Heart right ventricle (tissue), 16 donors: ENCODE measurements around the gene MMP19. TPM values are rescaled to one million over a fixed set of nuclear protein-coding genes. Genes with fewer than 3 reads are reported as not detected.

ENCODE experiments used
- ATAC-seq, 8 donors: fragments of 200-7000 bp; cut with Tn5 transposase; one replicate each; pipeline ENCODE4 v1.9.1; 2020; ENCODE audit warnings: mild to moderate bottlenecking in 8 of 8, moderate library complexity in 8 of 8, moderate number of reproducible peaks in 1 of 8
- DNase-seq, 2 donors: peaks; one replicate each; pipeline ENCODE4 v3.0.0-alpha.2; 2020
- H3K27ac ChIP-seq, 10 donors: fragments of 200-600 bp; sonication (generic) in 2 of 10; one replicate each; pipeline versions ENCODE4 v1.5.0 to v1.8.0; 2020 to 2022; ENCODE audit warnings: mild to moderate bottlenecking in 3 of 10
- H3K27me3 ChIP-seq, 7 donors: fragments of 200-600 bp; one replicate each; pipeline ENCODE4 v1.8.0; 2021 to 2022; ENCODE audit warnings: mild to moderate bottlenecking in 2 of 7
- H3K36me3 ChIP-seq, 9 donors: fragments of 200-600 bp; sonication (generic) in 1 of 9; one replicate each; pipeline versions ENCODE4 v1.5.0 to v1.8.0; 2020 to 2022; ENCODE audit warnings: mild to moderate bottlenecking in 2 of 9
- H3K4me1 ChIP-seq, 9 donors: fragments of 200-600 bp; sonication (generic) in 1 of 9; one replicate each; pipeline versions ENCODE4 v1.5.0 to v1.8.0; 2020 to 2022; ENCODE audit warnings: mild to moderate bottlenecking in 4 of 9
- H3K4me3 ChIP-seq, 10 donors: fragments of 200-600 bp; sonication (generic) in 2 of 10; one replicate each; pipeline versions ENCODE4 v1.5.0 to v1.8.0; 2020 to 2022; ENCODE audit warnings: mild to moderate bottlenecking in 7 of 10, moderate library complexity in 2 of 10
- H3K9me3 ChIP-seq, 11 donors: fragments of 200-600 bp in 10 of 11; sonication (generic) in 2 of 11; one replicate each; pipeline versions ENCODE4 v1.5.0 to v1.8.0; 2013 to 2022; ENCODE audit warnings: mild to moderate bottlenecking in 2 of 11, control low read depth in 1 of 11, moderate library complexity in 1 of 11
- WGBS, 2 donors: extraction: QIAGEN DNeasy Blood & Tissue Kit; methylation state at CpG; one replicate each; pipeline ENCODE4 v1.1.7; 2013; ENCODE audit warnings: inconsistent platforms in 1 of 2; 5-methylcytosine and 5-hydroxymethylcytosine counted together
- intact Hi-C, 10 donors: fragments of 100-400 bp; cut with DNase I; formaldehyde crosslinking; loops; one replicate each; pipeline versions ENCODE4 v1.11.1 to v1.14.2; 2022
- polyA plus RNA-seq, 2 donors: library from polyadenylated mRNA; stranded (reverse); fragments of 200-250 nt; gene quantifications; one replicate each; pipeline ENCODE4 v1.2.3, GENCODE V29; 2013
- total RNA-seq, 10 donors: library from RNA; stranded (reverse); fragmentation: NEBNext Ultra II Directional in 3 of 10; extraction: Animal tissue kit (Norgen Biotek cat#: 25700) in 3 of 10; gene quantifications; one replicate each; pipeline versions ENCODE4 v1.2.1 to v1.2.4, GENCODE V29; 2021 to 2023
- TF ChIP-seq, protein P1 (sequence below), 9 donors: fragments of 200-600 bp; sonication (generic) in 2 of 9; IDR thresholded peaks; one replicate each; pipeline versions ENCODE4 v1.5.0 to v1.8.0; 2021 to 2022; ENCODE audit warnings: antibody characterized with exemption in 9 of 9, mild to moderate bottlenecking in 5 of 9, moderate library complexity in 1 of 9
- donor health status: Arrhythmogenic right ventricular cardiomyopathy.
- donor health status: ischemic (EF 13 %, LVEDD 7.1; RV severe dilation, severe dysfunction).
- donor health status: healthy with polysubstance abuse.
- donor health status: DM: no; HTN: yes; CAD: no.
- donor health status: DM: no; HTN: no; CAD: no.
- donor health status: ischemic (EF 25% LVEDD 6.9; RV normal size, moderate dysfunction).
- donor health status: ischemic (EF 25% LVEDD 5.7; RV mildly dilated, moderate dysfunction).
- donor health status: healthy.
- donor health status: DM: yes; HTN: yes; CAD: no.
- donor health status: Ischemic cardiomyopathy.
- donor health status: ischemic (EF 35%, LVEDD 5.7; RV mildly dilated, moderate dysfunction).
- donor health status: nonischemic (EF 11% LVEDD 7.7; RV severe dilation, severe dysfunction).
- donor health status: DM: yes; HTN: yes; CAD: no.
- donor health status: PGD.
- donor health status: ischemic (EF 29% LVEDD 5.4; RV normal size, mild dysfunction).
- donor health status: nonischemic (EF 23%, LVEDD 6.1; RV moderate dilation, normal function).

The MMP19 gene
- total and polyA plus RNA-seq, 12 donors = 0.72 to 11.5 (median 1.8) TPM

GRCh38 chr12:55850893-55851292 is 8.2 kb upstream of the MMP19 start:
- no peak for ATAC-seq
- H3K4me3 ChIP-seq = no peak overlapping the region
- peak overlapping the region in 4 of 10 donors; percentile 1 to 90 (median 72) for H3K27ac ChIP-seq
- intact Hi-C loops = loop anchor here in 1 of 10 donors (5.0 kb wide), 1 partner anchor 41 kb away; no protein-coding TSS in a partner anchor
- peaks cover 0 to 5% (median 0%) of the 10 kb centered on the region in 7 donors for H3K27me3 ChIP-seq
- no peaks in the 10 kb centered on the region for H3K36me3 ChIP-seq
- H3K9me3 ChIP-seq = no peaks in the 10 kb centered on the region
- WGBS, 2 donors = 75 to 79% methylated on average over 3 of the region's 3 CpGs
- peaks cover 0 to 49% (median 19%) of the 10 kb centered on the region in 9 donors for H3K4me1 ChIP-seq
- TF ChIP-seq, protein P1, sequence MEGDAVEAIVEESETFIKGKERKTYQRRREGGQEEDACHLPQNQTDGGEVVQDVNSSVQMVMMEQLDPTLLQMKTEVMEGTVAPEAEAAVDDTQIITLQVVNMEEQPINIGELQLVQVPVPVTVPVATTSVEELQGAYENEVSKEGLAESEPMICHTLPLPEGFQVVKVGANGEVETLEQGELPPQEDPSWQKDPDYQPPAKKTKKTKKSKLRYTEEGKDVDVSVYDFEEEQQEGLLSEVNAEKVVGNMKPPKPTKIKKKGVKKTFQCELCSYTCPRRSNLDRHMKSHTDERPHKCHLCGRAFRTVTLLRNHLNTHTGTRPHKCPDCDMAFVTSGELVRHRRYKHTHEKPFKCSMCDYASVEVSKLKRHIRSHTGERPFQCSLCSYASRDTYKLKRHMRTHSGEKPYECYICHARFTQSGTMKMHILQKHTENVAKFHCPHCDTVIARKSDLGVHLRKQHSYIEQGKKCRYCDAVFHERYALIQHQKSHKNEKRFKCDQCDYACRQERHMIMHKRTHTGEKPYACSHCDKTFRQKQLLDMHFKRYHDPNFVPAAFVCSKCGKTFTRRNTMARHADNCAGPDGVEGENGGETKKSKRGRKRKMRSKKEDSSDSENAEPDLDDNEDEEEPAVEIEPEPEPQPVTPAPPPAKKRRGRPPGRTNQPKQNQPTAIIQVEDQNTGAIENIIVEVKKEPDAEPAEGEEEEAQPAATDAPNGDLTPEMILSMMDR (IDR thresholded peaks at IDR 0.05) = no peak
- no peak for DNase-seq

GRCh38 chr12:55850401-55850800 is 7.7 kb upstream of the MMP19 start:
- WGBS, 2 donors = 32 to 44% methylated on average over 1 of the region's 1 CpG
- no peaks in the 10 kb centered on the region for H3K36me3 ChIP-seq
- TF ChIP-seq, protein P1 (IDR thresholded peaks at IDR 0.05) = no peak
- DNase-seq (no peak), ATAC-seq (no peak)
- peaks cover 0 to 54% (median 19%) of the 10 kb centered on the region in 9 donors for H3K4me1 ChIP-seq
- H3K27ac ChIP-seq = peak overlapping the region in 9 of 10 donors; percentile 1 to 90 (median 75)
- H3K4me3 ChIP-seq = no peak overlapping the region
- intact Hi-C loops = loop anchor here in 1 of 10 donors (5.0 kb wide), 1 partner anchor 42 kb away; no protein-coding TSS in a partner anchor
- H3K9me3 ChIP-seq = no peaks in the 10 kb centered on the region
- peaks cover 0 to 5% (median 0%) of the 10 kb centered on the region in 7 donors for H3K27me3 ChIP-seq

- WGBS, 2 donors = 68 to 73% methylated on average over 7 of the region's 7 CpGs
These were observed 7.0 kb upstream of the MMP19 start for GRCh38 chr12:55849616-55850343.

More at GRCh38 chr12:55849616-55850343, 7.0 kb upstream of the MMP19 start:
- Histone ChIP-seq H3K9me3 (no peaks in the 10 kb centered on the region), H3K27ac (peak overlapping the region in 9 of 10 donors; percentile 9 to 90 (median 85)), H3K27me3 (peaks cover 0 to 5% (median 0%) of the 10 kb centered on the region in 7 donors), H3K4me1 (peaks cover 0 to 60% (median 19%) of the 10 kb centered on the region in 9 donors), H3K36me3 (no peaks in the 10 kb centered on the region), H3K4me3 (no peak overlapping the region)
- ATAC-seq (no peak), DNase-seq (no peak)
- intact Hi-C loops = loop anchor here in 4 of 10 donors (2.0 to 5.0 kb wide), 3 partner anchors 43 to 78 kb away; partner anchors contain the start of gene PYM1 (in 3 of the 4)
- TF ChIP-seq, protein P1 (IDR thresholded peaks at IDR 0.05) = no peak
